SU-DHL-6 (cell line): ENCODE measurements around the gene ASB18.

Experiments
- CTCF ChIP-seq: fragments of 200-600 bp; sonication (generic); IDR thresholded peaks from one replicate; pipeline ENCODE4 v1.5.1; 2017; ENCODE audit warnings: antibody characterized with exemption, mild to moderate bottlenecking, low read length, moderate library complexity; ENCODE audit not compliant: insufficient read depth, poor library complexity, severe bottlenecking
- EZH2phosphoT487 ChIP-seq: fragments of 200-600 bp; sonication (generic), shearing (Covaris generic); conservative IDR thresholded peaks from 2 replicates; pipeline ENCODE4 v1.6.1; 2018; ENCODE audit warnings: mild to moderate bottlenecking, antibody characterized with exemption, low read length, moderate library complexity, mixed read lengths

DNA sequence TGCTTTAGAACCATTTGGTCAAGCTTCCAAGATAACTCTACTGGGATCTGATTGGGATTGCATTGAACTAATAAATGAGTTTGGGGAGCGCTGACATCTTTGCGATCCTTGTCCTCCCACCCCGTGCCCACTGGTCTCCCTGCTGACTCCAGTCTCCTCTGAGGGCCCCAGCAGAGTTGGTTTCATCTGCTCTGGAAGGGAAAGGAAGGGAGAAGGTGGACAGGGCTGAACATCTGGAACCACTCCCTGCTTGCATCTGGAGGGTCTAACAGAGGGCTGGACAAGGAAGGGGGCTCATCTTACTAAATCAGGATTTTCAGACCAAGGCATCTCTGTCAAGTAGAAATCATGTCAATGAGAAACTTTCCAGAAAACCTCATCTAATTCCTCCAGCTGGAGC is 108.8 kb downstream of the ASB18 start:
- no peak for TF ChIP-seq EZH2phosphoT487
- no peak for TF ChIP-seq CTCF
